Progenitor cell of endocrine pancreas (in vitro differentiated cells): ENCODE data around the gene JOSD2. TPM values are rescaled to one million over a fixed set of nuclear protein-coding genes. Genes with fewer than 3 reads are reported as not detected.

ENCODE experiments used
- DNase-seq: peaks from one replicate; pipeline ENCODE4 v3.0.0; 2021; ENCODE audit warnings: low spot score; ENCODE audit not compliant: unreplicated experiment
- H3K27ac Mint-ChIP-seq: 2 replicates; pipeline ENCODE4 v1.8.0; 2021; ENCODE audit warnings: mild to moderate bottlenecking, moderate library complexity, mixed read lengths
- H3K27me3 Mint-ChIP-seq: 2 replicates; pipeline ENCODE4 v1.8.0; 2021; ENCODE audit warnings: mixed read lengths
- H3K36me3 Mint-ChIP-seq: 2 replicates; pipeline ENCODE4 v1.8.0; 2022; ENCODE audit warnings: mixed read lengths; ENCODE audit not compliant: insufficient read depth
- H3K4me1 Mint-ChIP-seq: 2 replicates; pipeline ENCODE4 v1.8.0; 2021; ENCODE audit warnings: low read depth, mixed read lengths
- H3K4me3 Mint-ChIP-seq: 2 replicates; pipeline ENCODE4 v1.8.0; 2021; ENCODE audit warnings: low read depth, mild to moderate bottlenecking, moderate library complexity, mixed read lengths
- H3K9me3 Mint-ChIP-seq: 2 replicates; pipeline ENCODE4 v1.8.0; 2021; ENCODE audit warnings: low read depth, mixed read lengths
- total RNA-seq: library from RNA; stranded (reverse); gene quantifications from 2 replicates; pipeline ENCODE4 v1.2.1, GENCODE V29; 2021
- TF ChIP-seq, protein P1 (sequence below): fragments of 200-600 bp; sonication (generic); IDR thresholded peaks from one replicate; pipeline ENCODE4 v1.5.0; 2021; ENCODE audit warnings: antibody characterized with exemption, mild to moderate bottlenecking; ENCODE audit not compliant: unreplicated experiment

Gene JOSD2
- total RNA-seq, 1 donor from 2014 or later = 13.1 TPM

DNA sequence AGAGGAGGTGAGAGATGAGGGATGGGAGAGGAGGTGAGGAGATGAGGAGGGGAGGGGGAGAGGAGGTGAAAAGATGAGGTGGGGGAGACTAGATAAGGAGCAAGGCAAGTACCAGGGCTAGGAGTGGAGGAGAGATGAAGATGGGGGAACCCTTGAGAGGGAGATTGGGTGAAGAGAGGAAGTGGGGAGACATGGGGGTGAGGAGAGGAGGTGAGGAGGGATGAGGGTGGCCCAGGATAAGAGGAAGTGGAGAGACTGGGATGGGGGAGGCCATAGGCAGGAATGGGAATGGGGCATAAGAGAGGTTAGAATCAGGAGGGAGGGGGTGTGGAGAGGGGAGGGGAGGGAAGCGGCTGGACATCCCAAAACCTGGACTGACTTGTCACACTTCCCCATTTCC lies 51.4 kb downstream of the JOSD2 start:
- TF ChIP-seq, protein P1, sequence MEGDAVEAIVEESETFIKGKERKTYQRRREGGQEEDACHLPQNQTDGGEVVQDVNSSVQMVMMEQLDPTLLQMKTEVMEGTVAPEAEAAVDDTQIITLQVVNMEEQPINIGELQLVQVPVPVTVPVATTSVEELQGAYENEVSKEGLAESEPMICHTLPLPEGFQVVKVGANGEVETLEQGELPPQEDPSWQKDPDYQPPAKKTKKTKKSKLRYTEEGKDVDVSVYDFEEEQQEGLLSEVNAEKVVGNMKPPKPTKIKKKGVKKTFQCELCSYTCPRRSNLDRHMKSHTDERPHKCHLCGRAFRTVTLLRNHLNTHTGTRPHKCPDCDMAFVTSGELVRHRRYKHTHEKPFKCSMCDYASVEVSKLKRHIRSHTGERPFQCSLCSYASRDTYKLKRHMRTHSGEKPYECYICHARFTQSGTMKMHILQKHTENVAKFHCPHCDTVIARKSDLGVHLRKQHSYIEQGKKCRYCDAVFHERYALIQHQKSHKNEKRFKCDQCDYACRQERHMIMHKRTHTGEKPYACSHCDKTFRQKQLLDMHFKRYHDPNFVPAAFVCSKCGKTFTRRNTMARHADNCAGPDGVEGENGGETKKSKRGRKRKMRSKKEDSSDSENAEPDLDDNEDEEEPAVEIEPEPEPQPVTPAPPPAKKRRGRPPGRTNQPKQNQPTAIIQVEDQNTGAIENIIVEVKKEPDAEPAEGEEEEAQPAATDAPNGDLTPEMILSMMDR = no peak
- H3K27ac Mint-ChIP-seq = no peak overlapping the region
- H3K4me1 Mint-ChIP-seq = no peaks in the 10 kb centered on the region
- H3K27me3 Mint-ChIP-seq = peaks cover 4% of the 10 kb centered on the region
- no peaks in the 10 kb centered on the region for H3K36me3 Mint-ChIP-seq
- DNase-seq = no peak
- no peak overlapping the region for H3K4me3 Mint-ChIP-seq
- H3K9me3 Mint-ChIP-seq = no peaks in the 10 kb centered on the region

DNA sequence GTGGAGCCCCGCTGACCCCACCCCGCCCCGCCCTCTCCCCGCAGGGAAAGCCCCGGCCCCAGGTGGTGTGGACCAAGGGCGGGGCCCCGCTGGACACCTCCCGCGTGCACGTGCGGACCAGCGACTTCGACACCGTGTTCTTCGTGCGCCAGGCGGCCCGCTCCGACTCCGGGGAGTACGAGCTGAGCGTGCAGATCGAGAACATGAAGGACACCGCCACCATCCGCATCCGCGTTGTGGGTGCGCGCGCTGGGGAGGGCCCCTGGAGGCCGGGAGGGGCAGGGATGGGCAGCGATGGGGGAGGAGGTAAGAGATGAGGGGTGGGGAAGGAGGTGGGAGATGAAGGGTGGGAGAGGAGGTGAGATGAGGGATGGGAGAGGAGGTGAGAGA lies 51.9 kb downstream of the JOSD2 start:
- Mint-ChIP-seq H3K27me3 (peaks cover 4% of the 10 kb centered on the region), H3K36me3 (no peaks in the 10 kb centered on the region), H3K4me1 (no peaks in the 10 kb centered on the region), H3K27ac (no peak overlapping the region), H3K9me3 (no peaks in the 10 kb centered on the region), H3K4me3 (no peak overlapping the region)
- TF ChIP-seq, protein P1 = no peak
- DNase-seq = no peak

DNA sequence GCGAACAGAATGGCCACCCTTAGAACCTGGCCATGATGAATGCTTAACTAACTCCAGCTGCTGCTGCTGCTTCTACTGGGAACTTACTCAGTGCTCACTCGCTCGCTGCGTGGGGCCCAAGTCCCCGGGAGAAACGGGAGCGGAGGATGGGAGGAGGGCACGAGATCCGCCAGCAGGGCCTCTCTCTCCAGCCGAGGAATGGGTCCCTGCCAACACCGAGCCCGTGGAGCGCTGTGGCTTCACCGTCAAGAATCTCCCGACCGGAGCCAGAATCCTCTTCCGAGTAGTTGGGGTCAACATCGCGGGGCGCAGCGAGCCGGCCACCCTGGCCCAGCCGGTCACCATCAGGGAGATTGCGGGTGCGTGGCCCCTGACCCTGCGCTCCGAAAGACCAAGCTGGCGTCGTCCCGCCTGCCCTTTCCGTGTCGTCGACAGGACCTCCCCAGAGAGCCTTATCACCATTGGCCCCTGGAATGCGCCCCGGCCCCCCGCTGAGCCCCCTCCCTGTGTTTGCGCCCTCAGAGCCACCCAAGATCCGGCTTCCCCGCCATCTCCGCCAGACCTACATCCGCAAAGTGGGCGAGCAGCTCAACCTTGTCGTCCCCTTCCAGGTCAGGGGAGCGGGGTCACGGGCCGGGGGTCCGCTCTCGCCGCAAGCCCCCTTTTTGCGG lies 52.5 kb downstream of the JOSD2 start:
- H3K36me3 Mint-ChIP-seq = no peaks in the 10 kb centered on the region
- H3K9me3 Mint-ChIP-seq = no peaks in the 10 kb centered on the region
- H3K27me3 Mint-ChIP-seq = peaks cover 4% of the 10 kb centered on the region
- H3K4me1 Mint-ChIP-seq = no peaks in the 10 kb centered on the region
- no peak overlapping the region for H3K4me3 Mint-ChIP-seq
- no peak for DNase-seq
- TF ChIP-seq, protein P1 = no peak
- H3K27ac Mint-ChIP-seq = no peak overlapping the region

DNA sequence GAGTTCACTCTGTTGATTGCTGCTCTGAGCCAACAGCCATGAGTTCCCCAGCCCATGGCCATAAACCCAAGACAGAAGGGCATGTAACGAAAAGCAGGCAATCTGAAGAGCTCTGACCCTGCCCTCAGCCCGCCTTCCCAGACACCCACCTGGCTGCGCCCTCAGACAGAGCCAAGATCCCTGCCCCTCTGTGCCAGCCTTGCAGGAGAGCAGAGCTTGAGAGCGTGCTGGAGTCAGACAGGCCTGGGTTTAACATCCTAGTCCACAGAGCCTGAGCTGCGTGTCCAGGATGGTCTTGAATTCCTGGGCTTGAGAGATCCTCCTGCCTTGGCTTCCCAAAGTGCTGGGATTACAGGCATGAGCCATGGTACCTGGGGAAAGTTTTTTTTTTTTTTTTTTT lies 53.7 kb downstream of the JOSD2 start:
- Mint-ChIP-seq H3K4me3 (no peak overlapping the region), H3K27me3 (peaks cover 4% of the 10 kb centered on the region), H3K4me1 (no peaks in the 10 kb centered on the region), H3K27ac (no peak overlapping the region), H3K9me3 (no peaks in the 10 kb centered on the region), H3K36me3 (no peaks in the 10 kb centered on the region)
- TF ChIP-seq, protein P1 = no peak
- DNase-seq = no peak

Other genes starting within 250 kb of the JOSD2 start
- gene KCNC3, start 181.8 kb downstream of the JOSD2 start, total RNA-seq = 19.8 and 23.6 TPM in 2 replicates
- 2.3 and 2.7 TPM in 2 replicates for gene NAPSA, start 145.6 kb downstream of the JOSD2 start, total RNA-seq
- 28.3 and 29.1 TPM in 2 replicates for gene NR1H2, start 134.7 kb downstream of the JOSD2 start, total RNA-seq
- 91.4 and 99.5 TPM in 2 replicates for gene POLD1, start 126.8 kb downstream of the JOSD2 start, total RNA-seq
- gene SPIB, start 92.3 kb downstream of the JOSD2 start, total RNA-seq = 1.7 and 2.5 TPM in 2 replicates
- gene MYBPC2, start 78.3 kb downstream of the JOSD2 start, total RNA-seq = 1.6 and 2.1 TPM in 2 replicates
- gene EMC10, start 34.7 kb downstream of the JOSD2 start, total RNA-seq = 177 and 181 TPM in 2 replicates
- 11.6 and 12.0 TPM in 2 replicates for gene GARIN5A, start 34.3 kb downstream of the JOSD2 start, total RNA-seq
- not detected in 2 replicates for gene ASPDH, start 2.7 kb upstream of the JOSD2 start, total RNA-seq
- gene LRRC4B, start 57.2 kb upstream of the JOSD2 start, total RNA-seq = 1.0 and 1.2 TPM in 2 replicates
- 0.91 and 1.8 TPM in 2 replicates for gene SYT3, start 128.7 kb upstream of the JOSD2 start, total RNA-seq
- gene C19orf81, start 138.3 kb upstream of the JOSD2 start, total RNA-seq = 5.6 and 8.6 TPM in 2 replicates
- gene SHANK1, start 208.6 kb upstream of the JOSD2 start, total RNA-seq = 0.20 and 0.36 TPM in 2 replicates
- 4.7 and 5.4 TPM in 2 replicates for gene CLEC11A, start 212.2 kb upstream of the JOSD2 start, total RNA-seq